HG03521 (cell line): ENCODE data around the gene EML3.
"Not testable (repeated sequence)": the region's sequence is repeated elsewhere in the genome, so short reads cannot be mapped to it uniquely, and the experiment has no call there.

ENCODE experiments used
- ATAC-seq: cut with Tn5 transposase; IDR thresholded peaks from one replicate; pipeline ENCODE4 v1.9.1; 2021; ENCODE audit warnings: mild to moderate bottlenecking, moderate library complexity; ENCODE audit not compliant: unreplicated experiment

The EML3 gene

GRCh38 chr11:62621567-62622470 is 9.2 kb upstream of the EML3 start, which contains the start of gene B3GAT3:
Gene B3GAT3 (minus strand): TSS chr11:62621986. CDS start chr11:62621947, 39 bp downstream.
- peak; percentile 96 for ATAC-seq

GRCh38 chr11:62621027-62621566 is 8.5 kb upstream of the EML3 start:
- no peak for ATAC-seq

GRCh38 chr11:62616957-62617356 is 4.4 kb upstream of the EML3 start:
- ATAC-seq: not testable (repeated sequence)

- no peak for ATAC-seq
These were observed 2.9 kb upstream of the EML3 start for GRCh38 chr11:62615521-62615920.

GRCh38 chr11:62614275-62614674 is 1.7 kb upstream of the EML3 start:
- no peak for ATAC-seq

- no peak for ATAC-seq
These were observed 760 bp upstream of the EML3 start for GRCh38 chr11:62613291-62613778.

- ATAC-seq: peak; percentile 20
These were observed 740 bp downstream of the EML3 start for GRCh38 chr11:62611705-62612365.

- ATAC-seq: no peak
These were observed 1.5 kb downstream of the EML3 start for GRCh38 chr11:62610814-62611704.

- no peak for ATAC-seq
These were observed 2.2 kb downstream of the EML3 start for GRCh38 chr11:62610403-62610802.

- ATAC-seq: no peak
These were observed 3.8 kb downstream of the EML3 start for GRCh38 chr11:62608776-62609175.

GRCh38 chr11:62607714-62608113 is 4.9 kb downstream of the EML3 start:
- ATAC-seq: no peak

- ATAC-seq: no peak
These were observed 6.7 kb downstream of the EML3 start for GRCh38 chr11:62605902-62606301.

- ATAC-seq: no peak
These were observed 7.1 kb downstream of the EML3 start for GRCh38 chr11:62605467-62605866.

- ATAC-seq: no peak
These were observed 8.0 kb downstream of the EML3 start for GRCh38 chr11:62604460-62605120.

GRCh38 chr11:62603776-62604299 is 8.7 kb downstream of the EML3 start:
- ATAC-seq: no peak

- no peak for ATAC-seq
These were observed 9.5 kb downstream of the EML3 start for GRCh38 chr11:62603072-62603408.

GRCh38 chr11:62602141-62603071 is 10.2 kb downstream of the EML3 start:
- ATAC-seq: no peak

GRCh38 chr11:62601372-62602140 is 11.0 kb downstream of the EML3 start, which contains the start of gene MTA2:
Gene MTA2 (minus strand): TSS chr11:62601865. CDS start chr11:62601450, 415 bp downstream.
- peak; percentile 74 for ATAC-seq
